Inferior parietal cortex (tissue), 1 donor: Measurements from ENCODE around the gene KCNH1.

Source experiments
- DNase-seq: peaks from one replicate; pipeline ENCODE4 v3.0.0-alpha.2; 2016; ENCODE audit errors: extremely low spot score

The KCNH1 gene

DNA sequence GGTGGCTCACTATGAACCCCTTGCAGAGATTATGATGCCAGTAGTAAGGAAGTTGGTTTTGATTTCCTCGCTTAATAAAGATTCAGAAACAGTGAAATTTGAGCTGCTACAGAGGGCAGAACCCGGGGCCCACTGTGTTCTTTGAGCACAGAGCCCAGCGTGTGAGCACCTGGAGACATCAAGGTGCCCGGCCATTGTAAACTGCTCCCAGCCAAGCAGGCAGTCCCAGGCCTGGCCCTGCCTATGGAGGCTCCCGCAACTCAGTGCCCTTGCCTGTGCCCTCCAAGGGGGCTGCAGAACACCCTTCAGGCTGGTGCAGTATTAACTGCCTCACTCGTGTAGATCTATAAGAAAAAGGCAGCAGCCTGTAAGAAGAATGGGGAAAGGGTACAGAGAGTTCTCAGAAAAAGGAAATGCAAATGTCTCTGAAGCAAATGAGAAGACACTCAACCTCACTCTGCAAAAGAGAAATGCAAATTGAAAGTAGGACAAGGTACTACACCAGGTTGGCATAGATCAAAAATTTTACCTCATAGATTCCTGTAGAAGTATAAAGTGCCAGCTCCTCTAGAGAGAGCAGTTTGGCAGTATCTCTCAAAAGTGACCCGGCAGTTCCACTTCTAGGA, 481.5 kb downstream of the KCNH1 start:
- DNase-seq, result no peak

- no peak for DNase-seq
Observed at GRCh38 chr1:210650403-210650802, 483.5 kb downstream of the KCNH1 start.

- no peak for DNase-seq
Observed at GRCh38 chr1:210648588-210649269, 485.2 kb downstream of the KCNH1 start.

DNA sequence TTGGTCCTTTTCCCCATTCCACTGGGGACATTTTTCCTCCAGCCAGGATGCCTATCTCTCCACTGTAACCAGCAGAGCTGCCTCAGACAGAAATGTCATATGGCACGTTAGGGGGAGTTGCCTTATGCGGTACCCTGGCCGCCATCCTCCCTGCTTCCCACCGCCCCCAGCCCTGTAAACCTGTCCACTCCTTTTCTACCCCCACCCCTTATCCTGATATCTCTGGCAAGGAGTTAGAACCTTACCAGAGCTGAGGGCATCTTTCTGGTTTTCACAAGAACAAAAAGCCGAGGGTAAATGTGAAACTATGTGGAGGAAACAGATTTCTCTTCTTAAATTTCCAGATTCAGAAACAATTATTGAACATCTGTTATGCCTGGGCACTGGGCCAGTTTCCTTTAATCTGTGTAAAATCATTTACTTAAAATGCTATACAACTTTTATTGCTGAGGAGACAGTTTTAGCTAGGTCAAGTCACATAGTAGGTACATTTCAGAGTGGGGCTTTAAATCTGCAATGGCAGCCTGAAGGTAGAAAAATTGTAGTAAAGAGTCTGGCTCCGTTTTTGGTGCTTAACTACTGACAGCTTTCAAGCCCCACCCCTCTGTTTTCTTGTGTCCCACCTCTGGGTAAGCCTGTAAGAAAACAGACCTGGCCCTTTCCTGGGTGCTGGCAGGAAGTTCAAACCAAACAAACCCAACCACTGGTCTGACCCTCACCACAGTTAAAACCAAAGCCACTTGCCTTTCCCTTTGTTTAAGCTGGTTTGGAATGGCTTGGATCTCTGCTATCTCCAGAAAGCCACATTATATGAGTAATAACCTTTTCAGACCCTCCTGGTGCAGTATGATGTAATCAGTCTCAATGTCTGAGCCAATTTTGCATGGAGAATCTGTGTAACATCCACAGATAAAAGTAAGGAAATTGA, 486.3 kb downstream of the KCNH1 start:
- no peak for DNase-seq

- no peak for DNase-seq
Observed at GRCh38 chr1:210646258-210646616, 487.7 kb downstream of the KCNH1 start.

DNA sequence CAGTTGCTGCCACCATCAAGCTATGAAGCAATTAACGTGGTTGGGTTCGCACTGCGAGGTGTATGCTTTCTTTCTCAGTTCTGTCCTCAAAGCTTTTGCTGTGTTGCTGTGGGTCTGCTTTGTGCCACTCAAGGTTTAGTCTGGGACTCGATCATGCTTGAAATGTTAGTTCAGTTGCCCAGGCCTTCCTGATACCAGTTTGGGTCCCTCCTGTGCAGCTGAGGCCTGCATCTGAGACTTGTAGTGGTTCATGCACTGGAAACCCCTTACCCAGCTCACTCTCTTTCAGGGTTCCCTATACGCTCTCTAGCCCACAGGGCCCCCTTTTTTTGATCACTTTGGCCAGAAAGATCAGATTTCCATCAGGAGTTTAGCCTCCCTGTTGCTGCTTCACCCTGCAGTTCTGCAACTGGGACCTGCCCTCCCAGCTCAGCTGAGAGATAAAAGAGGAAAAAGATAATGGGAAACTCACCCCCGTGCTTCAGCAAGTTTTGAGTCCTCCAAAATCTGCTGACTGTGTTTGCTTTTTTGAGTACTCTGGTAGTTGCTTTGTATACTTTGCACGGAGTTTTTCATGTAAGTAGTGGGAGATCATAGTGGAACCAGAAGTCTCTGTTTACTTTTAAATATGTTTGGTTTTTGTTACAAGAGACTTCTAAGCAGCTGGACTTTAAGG, 488.2 kb downstream of the KCNH1 start:
- no peak for DNase-seq

GRCh38 chr1:210641582-210641981, 492.4 kb downstream of the KCNH1 start:
- DNase-seq, result no peak

GRCh38 chr1:210635108-210635507, 498.8 kb downstream of the KCNH1 start:
- no peak for DNase-seq

- DNase-seq, result no peak
Observed at GRCh38 chr1:210633636-210634035, 500.3 kb downstream of the KCNH1 start.

GRCh38 chr1:210633140-210633539, 500.8 kb downstream of the KCNH1 start:
- no peak for DNase-seq

DNA sequence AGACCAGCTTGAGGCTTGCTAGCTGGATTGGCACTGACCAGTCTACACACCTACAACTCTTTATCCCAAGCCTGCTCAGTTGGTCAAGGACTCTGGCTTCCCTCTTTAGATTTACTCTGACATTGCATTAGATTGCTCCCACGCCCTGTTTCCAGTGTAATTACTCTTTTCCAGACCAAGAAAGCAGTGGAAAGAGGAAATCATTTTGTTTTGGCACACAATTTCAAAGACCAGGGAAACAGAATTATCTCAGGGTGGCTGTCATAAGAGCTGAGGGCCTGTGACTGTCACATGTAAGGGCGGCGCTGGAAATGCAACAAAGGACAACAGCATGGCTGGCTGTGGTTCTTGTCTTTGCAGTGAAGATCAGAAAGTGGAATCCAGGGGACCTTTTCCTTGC, 502.5 kb downstream of the KCNH1 start:
- no peak for DNase-seq

DNA sequence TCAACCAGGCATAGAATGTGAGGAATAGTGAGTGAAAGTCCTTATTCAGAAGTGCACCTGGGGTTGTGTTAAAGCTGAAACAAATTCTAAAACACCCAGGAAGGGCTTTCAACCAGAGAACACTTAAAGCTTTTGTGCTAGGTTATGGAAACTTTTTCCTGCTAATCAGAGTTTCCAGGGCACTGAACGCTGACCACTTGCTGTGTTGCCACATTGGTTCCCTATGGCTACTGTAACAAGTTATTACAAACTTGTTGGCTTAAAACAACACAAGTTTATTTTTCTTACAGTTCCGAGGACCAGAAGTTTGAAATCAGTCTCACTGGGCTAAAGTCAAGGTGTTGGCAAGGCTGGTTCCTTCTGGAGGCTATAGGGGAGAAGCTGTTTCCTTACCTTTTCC, 504.7 kb downstream of the KCNH1 start:
- no peak for DNase-seq

GRCh38 chr1:210627755-210628154, 506.2 kb downstream of the KCNH1 start:
- DNase-seq, result no peak
